Posterior cingulate gyrus (tissue), 11 donors: ENCODE results near the gene TFAM.

ENCODE experiments used
- DNase-seq, 10 donors: peaks; one replicate each; pipeline versions ENCODE4 v3.0.0 to v3.0.0-alpha.2; 2020 to 2021; ENCODE audit warnings: mixed read lengths in 3 of 10
- intact Hi-C: fragments of 100-400 bp; cut with DNase I; formaldehyde crosslinking; loops from one replicate; pipeline ENCODE4 v1.15.1; 2023

The TFAM gene

DNA sequence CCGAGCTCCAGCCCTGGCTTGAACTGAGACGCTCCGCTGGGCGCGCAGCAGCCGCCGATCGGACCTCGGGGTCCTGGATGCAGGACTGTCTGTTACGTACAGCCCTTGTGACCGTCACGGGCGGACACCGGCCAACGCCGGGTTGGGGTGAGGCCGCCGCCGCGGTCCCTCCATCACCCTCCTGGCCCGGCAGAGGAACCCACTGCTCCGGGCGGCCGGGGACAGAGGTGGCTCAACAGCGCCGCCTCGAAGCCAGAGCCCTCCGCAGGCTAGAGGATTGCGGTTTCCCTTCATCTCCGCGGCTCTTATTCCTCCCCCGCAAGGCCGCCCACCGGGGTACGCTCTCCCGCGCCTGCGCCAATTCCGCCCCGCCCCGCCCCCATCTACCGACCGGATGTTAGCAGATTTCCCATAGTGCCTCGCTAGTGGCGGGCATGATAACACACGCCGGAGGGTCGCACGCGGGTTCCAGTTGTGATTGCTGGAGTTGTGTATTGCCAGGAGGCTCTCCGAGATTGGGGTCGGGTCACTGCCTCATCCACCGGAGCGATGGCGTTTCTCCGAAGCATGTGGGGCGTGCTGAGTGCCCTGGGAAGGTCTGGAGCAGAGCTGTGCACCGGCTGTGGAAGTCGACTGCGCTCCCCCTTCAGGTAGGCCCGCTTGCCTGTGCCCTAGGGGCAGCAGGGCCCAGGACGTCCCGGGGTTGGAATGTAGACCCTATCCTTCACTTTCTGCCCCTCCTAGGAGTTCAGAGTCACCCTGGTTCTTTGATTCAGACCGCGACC lies at the start of gene TFAM:
TSS of gene TFAM (plus strand) at position 412 of the 785 bp plus-strand sequence. CDS start at position 550, 138 bp downstream.
- DNase-seq, result peak; percentile 88 to 98 (median 94)
- intact Hi-C loops, result loop anchor here (1.0 to 2.0 kb wide), 3 partner anchors 50 to 208 kb away; partner anchors contain the start of gene UBE2D1

- intact Hi-C loops, result no loop called here
- DNase-seq, result no peak
Observed at GRCh38 chr10:58336242-58336641, 49.0 kb upstream of the TFAM start.

DNA sequence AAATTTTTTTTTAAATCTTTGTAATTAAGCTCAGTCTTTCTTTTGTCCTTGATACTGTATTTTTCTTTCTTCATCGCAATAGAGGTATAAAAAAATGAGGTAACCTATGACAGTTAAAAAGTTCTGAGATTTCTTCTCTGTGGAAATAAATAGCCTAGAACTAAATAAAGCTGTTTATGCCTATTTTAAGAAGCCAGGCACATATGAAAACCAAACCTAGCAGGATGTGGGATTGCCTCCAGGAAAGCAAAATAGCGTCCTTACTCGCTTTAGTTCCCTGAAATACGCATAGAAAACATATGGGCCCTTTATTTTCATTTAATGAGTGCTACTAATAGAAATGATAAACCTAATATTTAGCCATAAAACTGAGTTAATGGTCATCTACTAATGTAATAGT lies 43.8 kb upstream of the TFAM start:
- DNase-seq, result no peak
- intact Hi-C loops, result no loop called here

DNA sequence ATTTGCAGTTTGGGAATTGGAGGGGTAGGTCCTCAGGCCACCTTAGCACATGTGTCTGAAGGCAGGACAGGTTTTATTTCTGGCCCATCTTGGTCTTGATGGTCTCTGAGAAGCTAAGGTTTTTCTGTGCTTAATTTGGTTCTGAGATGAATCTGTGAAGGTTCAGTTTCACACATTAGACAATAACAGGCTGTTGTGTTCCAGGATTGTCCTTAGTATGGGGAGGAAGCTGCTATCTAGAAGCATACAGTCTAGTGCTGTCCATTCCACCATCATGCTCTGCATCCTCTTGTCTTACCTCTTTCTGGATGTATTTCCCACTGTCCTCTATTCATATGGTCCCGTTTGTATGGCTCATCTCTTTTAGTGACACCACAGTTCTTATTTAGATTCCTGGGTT lies 43.3 kb upstream of the TFAM start:
- intact Hi-C loops, result no loop called here
- DNase-seq, result no peak

DNA sequence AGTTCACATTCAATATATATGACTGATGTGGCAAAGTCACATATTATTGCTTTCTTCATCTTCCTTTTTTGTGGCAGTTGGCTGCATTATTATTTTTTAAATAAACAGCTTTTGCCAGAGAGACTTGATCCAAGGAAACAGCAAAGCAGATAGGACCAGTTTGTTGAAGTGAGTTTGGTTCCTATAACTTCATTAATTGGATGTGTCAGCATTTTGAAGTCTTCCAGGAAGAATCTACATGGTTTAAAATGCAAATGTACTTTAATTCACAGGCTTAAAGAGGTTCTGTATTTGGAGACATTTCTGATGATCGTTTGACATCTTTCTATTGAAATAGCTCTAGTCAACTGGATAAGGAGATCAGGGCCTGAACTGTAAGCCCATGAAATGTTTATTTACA lies 37.2 kb upstream of the TFAM start:
- DNase-seq, result no peak

GRCh38 chr10:58348571-58349033 lies 36.6 kb upstream of the TFAM start:
- intact Hi-C loops, result no loop called here
- DNase-seq, result no peak

More for the DNA sequence above, 37.2 kb upstream of the TFAM start:
- intact Hi-C loops, result no loop called here

GRCh38 chr10:58350023-58350422 lies 35.2 kb upstream of the TFAM start:
- no peak for DNase-seq
- intact Hi-C loops, result no loop called here

- DNase-seq, result no peak
- intact Hi-C loops, result no loop called here
Observed at GRCh38 chr10:58350619-58351323, 34.4 kb upstream of the TFAM start.

DNA sequence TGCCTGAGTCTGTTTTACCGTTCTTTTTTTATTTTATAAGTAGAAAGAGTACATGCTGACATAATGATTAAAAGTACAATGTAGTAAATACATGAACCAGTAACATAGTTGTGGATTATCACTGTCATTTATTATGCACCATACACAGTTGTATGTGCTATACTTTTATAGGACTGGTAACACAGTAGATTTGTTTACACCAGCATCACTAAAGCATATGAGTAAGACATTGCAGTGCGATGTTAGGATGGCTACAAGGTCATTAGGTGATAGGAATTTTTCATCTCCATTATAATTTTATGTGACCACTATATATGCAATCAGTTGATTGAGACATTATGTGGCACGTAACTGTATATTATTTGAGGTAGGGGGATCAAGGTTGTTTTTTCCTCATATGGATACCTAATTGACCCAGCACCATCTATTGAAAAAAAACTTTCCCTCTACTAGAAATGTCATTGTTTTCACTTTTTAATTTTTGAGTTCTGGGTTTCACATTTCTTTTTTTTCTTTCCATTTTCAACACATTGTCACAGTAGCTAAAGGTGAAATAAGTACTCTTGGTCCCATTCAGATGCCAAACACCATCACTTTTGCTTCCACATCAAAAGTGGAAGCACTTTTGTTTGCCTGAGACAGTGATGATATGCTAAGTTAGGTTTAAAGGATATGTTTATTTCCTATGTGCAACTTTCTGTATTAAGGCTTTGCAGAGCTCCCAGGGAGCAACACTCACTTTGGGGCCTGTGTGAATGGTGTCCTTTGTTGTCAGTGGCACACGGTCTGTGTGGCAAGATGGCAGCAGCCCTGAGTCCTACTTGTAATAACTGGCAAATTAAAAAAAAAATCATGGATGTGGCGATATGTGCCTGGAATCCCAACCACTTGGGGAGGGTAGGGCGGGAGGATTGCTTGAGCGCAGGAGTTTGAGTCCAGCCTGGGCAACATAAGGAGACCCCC lies 33.3 kb upstream of the TFAM start:
- intact Hi-C loops, result no loop called here
- DNase-seq, result peak in 2 of 10 donors; percentile 22 to 34

DNA sequence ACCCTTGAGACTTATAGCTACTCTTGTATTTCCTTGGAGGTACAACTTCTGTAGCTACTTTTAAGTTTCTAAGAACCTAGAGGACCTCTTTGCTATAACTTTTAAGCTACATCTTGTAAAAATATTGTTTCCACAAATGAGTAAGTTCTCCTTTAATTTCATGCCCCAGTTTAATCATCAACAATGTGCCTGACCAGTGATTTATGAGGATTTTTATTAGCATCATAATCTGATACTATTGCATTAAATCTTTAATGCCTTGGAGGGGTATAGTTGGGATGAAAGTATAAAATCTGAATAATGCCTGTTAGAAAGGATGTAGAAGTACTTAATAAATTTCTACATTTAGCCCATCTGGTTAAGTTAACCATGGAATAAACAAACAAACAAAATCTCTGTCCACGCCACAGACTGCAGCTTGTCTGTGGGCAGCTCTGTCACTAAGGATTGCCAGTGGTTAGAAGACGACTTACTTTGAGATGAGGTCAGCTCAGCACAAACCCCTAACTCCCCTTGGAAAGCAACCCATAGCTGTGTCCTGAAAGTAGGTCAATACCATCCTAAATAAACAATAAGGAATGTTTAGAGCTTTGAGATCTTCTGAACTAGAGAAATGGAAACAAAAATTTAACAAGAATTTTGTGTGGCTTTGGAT lies 32.1 kb upstream of the TFAM start:
- intact Hi-C loops, result no loop called here
- DNase-seq, result no peak

GRCh38 chr10:58356756-58357155 lies 28.5 kb upstream of the TFAM start:
- intact Hi-C loops, result no loop called here
- no peak for DNase-seq

- intact Hi-C loops, result no loop called here
Observed at GRCh38 chr10:58358314-58358933, 26.8 kb upstream of the TFAM start.

DNA sequence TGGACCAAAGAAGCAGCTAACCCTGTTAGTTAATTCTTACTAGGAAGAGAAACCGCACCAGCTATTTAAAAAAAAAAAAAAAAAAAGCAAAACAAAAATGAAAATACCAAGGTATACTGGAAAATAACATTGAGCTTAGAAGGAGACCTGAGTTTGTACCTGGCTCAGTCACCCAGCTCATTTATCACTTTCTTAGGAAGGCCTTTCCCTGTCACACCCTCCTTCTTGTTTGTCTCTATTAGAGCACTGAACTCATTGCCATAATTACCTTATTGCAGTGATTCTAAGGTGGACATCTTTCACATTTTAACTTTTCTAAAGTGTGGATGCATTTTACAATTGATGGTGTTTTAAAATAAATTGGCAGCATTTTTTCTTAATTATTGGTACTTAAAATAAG lies 26.3 kb upstream of the TFAM start:
- intact Hi-C loops, result no loop called here
- no peak for DNase-seq

More at GRCh38 chr10:58358314-58358933, 26.8 kb upstream of the TFAM start:
- DNase-seq, result no peak

- intact Hi-C loops, result no loop called here
- DNase-seq, result no peak
Observed at GRCh38 chr10:58359541-58359940, 25.7 kb upstream of the TFAM start.

- intact Hi-C loops, result no loop called here
- DNase-seq, result no peak
Observed at GRCh38 chr10:58360412-58361004, 24.7 kb upstream of the TFAM start.

DNA sequence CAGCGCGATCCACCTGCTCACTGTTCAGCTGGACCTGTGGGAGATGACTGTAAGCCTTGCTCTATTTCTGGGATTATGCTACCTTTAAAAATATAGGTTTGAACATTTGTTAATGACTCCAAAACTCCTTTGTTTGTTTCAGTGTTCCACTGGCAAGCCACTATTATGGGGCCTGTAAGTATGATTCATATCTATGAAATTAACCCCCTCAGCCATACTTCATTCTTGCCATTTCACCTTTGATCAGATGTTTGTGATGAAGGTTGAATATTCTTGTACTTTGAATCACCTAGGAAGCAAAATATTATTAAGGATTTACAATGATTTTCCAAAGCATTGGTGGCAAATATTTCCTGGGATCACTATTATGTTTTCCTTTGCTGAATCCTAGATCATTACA lies 23.9 kb upstream of the TFAM start:
- intact Hi-C loops, result no loop called here
- no peak for DNase-seq

GRCh38 chr10:58362027-58362789 lies 23.0 kb upstream of the TFAM start:
- intact Hi-C loops, result no loop called here
- DNase-seq, result no peak

DNA sequence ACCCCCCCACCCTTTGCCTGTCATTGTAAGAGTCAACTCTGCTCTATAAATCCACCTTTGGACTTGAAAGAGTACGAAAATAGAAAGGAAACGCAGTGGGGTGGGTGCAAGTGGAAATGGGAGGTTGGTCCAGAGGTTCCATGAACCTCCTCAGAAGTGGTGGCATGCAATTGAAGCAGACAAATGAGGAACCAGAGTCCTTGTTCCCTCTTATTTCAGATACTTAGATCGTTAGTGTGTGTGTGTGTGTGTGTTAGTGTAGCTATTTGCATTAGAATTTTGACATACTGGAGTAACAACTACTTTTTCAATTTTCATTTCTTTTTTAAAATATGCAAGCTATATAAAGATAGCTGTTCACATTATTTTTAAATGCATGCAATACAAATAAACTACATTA lies 18.1 kb upstream of the TFAM start:
- DNase-seq, result no peak
- intact Hi-C loops, result no loop called here

DNA sequence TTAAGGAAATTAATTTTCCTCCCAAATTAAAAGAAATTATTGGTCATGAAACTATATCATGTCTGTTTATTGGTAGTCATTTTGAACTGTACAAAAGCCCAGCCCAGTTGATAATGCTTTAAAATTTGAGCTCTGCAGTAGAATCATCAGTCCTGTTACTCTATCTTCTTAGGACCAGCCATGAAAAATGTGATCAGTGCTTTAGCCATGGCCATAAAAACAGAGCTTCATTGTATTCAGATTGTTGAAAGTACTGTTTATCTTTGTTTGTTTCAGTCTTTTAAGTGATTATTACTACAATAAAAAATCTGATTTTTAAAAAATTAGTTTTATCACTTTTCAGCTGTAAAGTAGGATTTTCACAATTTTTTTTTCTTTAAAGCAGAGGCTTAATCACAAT lies 13.7 kb upstream of the TFAM start:
- DNase-seq, result no peak

More for the DNA sequence above, 13.7 kb upstream of the TFAM start:
- intact Hi-C loops, result no loop called here
